Panc1 (cell line): ENCODE measurements around the gene PHKA2. TPM values are rescaled to one million over a fixed set of nuclear protein-coding genes. Genes with fewer than 3 reads are reported as not detected.

Source experiments
- ATAC-seq: fragments of 200-7000 bp; cut with Tn5 transposase; 2 replicates; pipeline ENCODE4 v1.9.1; 2020; ENCODE audit warnings: mild to moderate bottlenecking, moderate library complexity
- BruUV-seq: library from RNA; stranded (reverse); fragments of 400-500 nt; replicated peaks from 2 replicates; lab custom pipeline; 2021; lab: Mats Ljungman, UMichigan
- CTCF ChIA-PET: fragments of 300-600 bp; sonication (Branson Sonifier 250); formaldehyde crosslinking; loops from one replicate; lab custom pipeline; 2022; ENCODE audit warnings: antibody characterized with exemption; lab: Charles Lee
- POLR2A ChIA-PET: fragments of 300-600 bp; sonication (Branson Sonifier 250); formaldehyde crosslinking; loops from one replicate; lab custom pipeline; 2022; ENCODE audit warnings: antibody characterized with exemption; lab: Charles Lee
- DNase-seq: peaks from one replicate; pipeline ENCODE4 v3.0.0-alpha.2; 2010; ENCODE audit warnings: low read depth, low spot score
- H3K27ac ChIP-seq: 2 replicates; pipeline ENCODE4 v1.5.1; 2011; ENCODE audit warnings: mild to moderate bottlenecking, low read length, inconsistent platforms
- H3K27me3 ChIP-seq: fragments of 200-500 bp; sonication (Bioruptor generic); 2 replicates; pipeline ENCODE4 v1.6.0; 2014; ENCODE audit warnings: low read length, inconsistent platforms; ENCODE audit not compliant: control insufficient read depth, insufficient read depth
- H3K36me3 ChIP-seq: fragments of 200-500 bp; sonication (Bioruptor generic); 2 replicates; pipeline ENCODE4 v1.5.1; 2014; ENCODE audit warnings: inconsistent platforms, mild to moderate bottlenecking, low read length, moderate library complexity; ENCODE audit not compliant: control insufficient read depth, insufficient read depth
- H3K4me1 ChIP-seq: 2 replicates; pipeline ENCODE4 v1.5.1; 2011; ENCODE audit warnings: inconsistent platforms, mild to moderate bottlenecking, low read length, moderate library complexity; ENCODE audit not compliant: control insufficient read depth, insufficient read depth
- H3K4me3 ChIP-seq, 2 experiments: 2 replicates each; pipeline ENCODE4 v1.5.1; 2011 to 2012; ENCODE audit warnings: low read depth in 2 of 2, low read length in 2 of 2, mild to moderate bottlenecking in 2 of 2, inconsistent platforms in 1 of 2, moderate library complexity in 1 of 2
- H3K9me3 ChIP-seq: fragments of 200-500 bp; sonication (Bioruptor generic); 2 replicates; pipeline ENCODE4 v1.5.1; 2014; ENCODE audit warnings: low read depth, mild to moderate bottlenecking, inconsistent platforms, low read length, moderate library complexity; ENCODE audit not compliant: control insufficient read depth, insufficient read depth
- CTCF ChIP-seq: fragments of 450-650 bp; IDR thresholded peaks from 2 replicates; pipeline ENCODE4 v1.5.1; 2017; ENCODE audit warnings: mild to moderate bottlenecking
- POLR2AphosphoS5 ChIP-seq: IDR thresholded peaks from 2 replicates; pipeline ENCODE4 v1.6.1; 2012; ENCODE audit warnings: mild to moderate bottlenecking, low read depth, low read length, moderate library complexity
- REST ChIP-seq, 2 experiments: IDR thresholded peaks; 2 replicates each; pipeline ENCODE4 v1.6.1; 2011 to 2012; ENCODE audit warnings: low read depth in 2 of 2, control low read depth in 1 of 2, low read length in 1 of 2, mild to moderate bottlenecking in 1 of 2, moderate library complexity in 1 of 2; ENCODE audit not compliant: insufficient read depth in 1 of 2
- SIN3A ChIP-seq: IDR thresholded peaks from 2 replicates; pipeline ENCODE4 v1.6.1; 2012; ENCODE audit warnings: low read depth, mild to moderate bottlenecking, low read length, moderate library complexity, borderline replicate concordance; ENCODE audit not compliant: insufficient read depth
- TCF7L2 ChIP-seq: IDR thresholded peaks from 2 replicates; pipeline ENCODE4 v1.6.1; 2011; ENCODE audit warnings: mild to moderate bottlenecking, low read depth, low read length, inconsistent platforms
- in situ Hi-C: cut with HindIII; loops from 2 replicates; pipeline ENCODE4 v1.10.0; 2016; ENCODE audit warnings: low sequenced_read_pairs, low pct_unique_long_range_greater_than_20kb
- intact Hi-C: fragments of 100-400 bp; cut with micrococcal nuclease; formaldehyde crosslinking; loops from one replicate; pipeline ENCODE4 v1.10.0; 2022; ENCODE audit not compliant: unreplicated experiment
- total RNA-seq: library from RNA; stranded (reverse); gene quantifications from one replicate; pipeline ENCODE4 v1.2.1, GENCODE V29; 2021; ENCODE audit not compliant: unreplicated experiment

PHKA2 gene
- total RNA-seq, 1 experiment from 2014 or later: 20.6 TPM

GRCh38 chrX:18888281-18888680 lies 95.6 kb downstream of the PHKA2 start:
- H3K27me3 ChIP-seq: no peaks in the 10 kb centered on the region
- in situ Hi-C loops: no loop called here
- TF ChIP-seq TCF7L2: no peak
- no peaks in the 10 kb centered on the region for H3K4me1 ChIP-seq
- intact Hi-C loops: loop anchor here (10.0 kb wide), 1 partner anchor 493 kb away; no protein-coding TSS in a partner anchor
- no peak overlapping the region for H3K4me3 ChIP-seq
- ChIA-PET CTCF (no interaction called here), POLR2A (no interaction called here)
- no peaks in the 10 kb centered on the region for H3K9me3 ChIP-seq
- no peak overlapping the region for H3K27ac ChIP-seq
- H3K36me3 ChIP-seq: no peaks in the 10 kb centered on the region
- ATAC-seq: no peak
- DNase-seq: no peak
- BruUV-seq: no TSS peak

GRCh38 chrX:18887825-18888212 lies 96.1 kb downstream of the PHKA2 start:
- in situ Hi-C loops: no loop called here
- DNase-seq: no peak
- intact Hi-C loops: loop anchor here (10.0 kb wide), 1 partner anchor 493 kb away; no protein-coding TSS in a partner anchor
- ChIA-PET CTCF (no interaction called here), POLR2A (no interaction called here)
- Histone ChIP-seq H3K4me3 (no peak overlapping the region), H3K27ac (no peak overlapping the region), H3K36me3 (no peaks in the 10 kb centered on the region), H3K9me3 (no peaks in the 10 kb centered on the region), H3K27me3 (no peaks in the 10 kb centered on the region), H3K4me1 (no peaks in the 10 kb centered on the region)
- TF ChIP-seq TCF7L2 (no peak), CTCF (no peak), REST (IDR thresholded peaks at IDR 0.05; ENCODE audit: insufficient read depth in 1 of 2, low read depth in 2 of 2, low read length in 1 of 2) (no peak), POLR2AphosphoS5 (no peak), SIN3A (no peak)
- BruUV-seq: no TSS peak
- ATAC-seq: no peak

- POLR2A ChIA-PET: no interaction called here
- H3K9me3 ChIP-seq: no peaks in the 10 kb centered on the region
- intact Hi-C loops: loop anchor here (10.0 kb wide), 1 partner anchor 492 kb away; no protein-coding TSS in a partner anchor
- no peaks in the 10 kb centered on the region for H3K36me3 ChIP-seq
- H3K27me3 ChIP-seq: no peaks in the 10 kb centered on the region
- DNase-seq (no peak), ATAC-seq (no peak)
- in situ Hi-C loops: no loop called here
- TF ChIP-seq POLR2AphosphoS5: no peak
- TF ChIP-seq SIN3A: no peak
- no peak for TF ChIP-seq REST (IDR thresholded peaks at IDR 0.05; ENCODE audit: insufficient read depth in 1 of 2, low read depth in 2 of 2, low read length in 1 of 2)
- no peak for TF ChIP-seq TCF7L2
- TF ChIP-seq CTCF: no peak
- no peaks in the 10 kb centered on the region for H3K4me1 ChIP-seq
- BruUV-seq: no TSS peak
- no peak overlapping the region for H3K4me3 ChIP-seq
- CTCF ChIA-PET: interaction anchor here (0.6 kb wide), 2 partner anchors 225 to 472 kb away, joined by 6 to 10 read pairs; no protein-coding TSS in a partner anchor
- H3K27ac ChIP-seq: no peak overlapping the region
Observed at GRCh38 chrX:18887177-18887824, 96.6 kb downstream of the PHKA2 start.
